ENCODE results near the gene SOWAHA.

Gene SOWAHA

DNA sequence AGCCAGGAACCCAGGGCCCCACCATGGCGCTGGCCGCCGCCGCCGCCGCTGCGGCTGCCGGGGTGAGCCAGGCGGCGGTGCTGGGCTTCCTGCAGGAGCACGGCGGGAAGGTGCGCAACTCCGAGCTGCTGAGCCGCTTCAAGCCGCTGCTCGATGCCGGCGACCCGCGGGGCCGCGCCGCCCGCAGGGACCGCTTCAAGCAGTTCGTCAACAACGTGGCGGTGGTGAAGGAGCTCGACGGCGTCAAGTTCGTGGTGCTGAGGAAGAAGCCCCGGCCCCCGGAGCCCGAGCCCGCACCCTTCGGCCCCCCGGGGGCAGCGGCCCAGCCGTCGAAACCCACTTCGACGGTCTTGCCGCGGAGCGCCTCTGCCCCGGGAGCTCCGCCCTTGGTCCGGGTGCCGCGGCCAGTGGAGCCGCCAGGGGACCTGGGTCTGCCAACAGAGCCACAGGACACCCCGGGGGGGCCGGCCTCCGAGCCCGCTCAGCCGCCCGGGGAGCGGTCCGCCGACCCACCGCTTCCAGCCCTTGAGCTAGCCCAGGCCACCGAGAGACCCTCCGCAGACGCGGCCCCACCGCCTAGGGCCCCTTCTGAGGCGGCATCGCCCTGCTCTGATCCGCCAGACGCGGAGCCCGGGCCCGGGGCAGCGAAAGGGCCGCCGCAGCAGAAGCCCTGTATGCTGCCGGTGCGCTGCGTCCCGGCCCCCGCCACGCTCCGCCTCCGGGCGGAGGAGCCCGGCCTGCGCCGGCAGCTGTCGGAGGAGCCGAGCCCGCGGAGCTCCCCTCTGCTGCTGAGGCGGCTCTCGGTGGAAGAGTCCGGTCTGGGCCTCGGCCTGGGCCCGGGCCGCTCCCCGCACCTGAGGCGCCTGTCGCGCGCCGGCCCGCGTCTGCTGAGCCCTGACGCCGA is 749 bp downstream of the SOWAHA start:
- Histone ChIP-seq H3K4me1 (ENCODE audit: control insufficient read depth, insufficient read depth, low read length) (no peaks in the 10 kb centered on the region), H3K27me3 (ENCODE audit: control insufficient read depth, insufficient read depth, low read length) (peaks cover 74% of the 10 kb centered on the region), H3K36me3 (ENCODE audit: control insufficient read depth, insufficient read depth, low read length) (no peaks in the 10 kb centered on the region), H3K4me3 (ENCODE audit: low read depth, low read length) (peak overlapping the region; percentile 39), H3K9ac (ENCODE audit: low read depth, low read length) (no peak overlapping the region), H3K9me3 (ENCODE audit: control insufficient read depth, insufficient read depth, low read length) (peaks cover 7% of the 10 kb centered on the region)

GRCh38 chr5:132814503-132815294 is 1.6 kb downstream of the SOWAHA start:
- Histone ChIP-seq H3K4me3 (ENCODE audit: low read depth, low read length) (peak overlapping the region; percentile 39), H3K9me3 (ENCODE audit: control insufficient read depth, insufficient read depth, low read length) (peaks cover 7% of the 10 kb centered on the region), H3K27me3 (ENCODE audit: control insufficient read depth, insufficient read depth, low read length) (peaks cover 69% of the 10 kb centered on the region), H3K36me3 (ENCODE audit: control insufficient read depth, insufficient read depth, low read length) (no peaks in the 10 kb centered on the region), H3K9ac (ENCODE audit: low read depth, low read length) (no peak overlapping the region), H3K4me1 (ENCODE audit: control insufficient read depth, insufficient read depth, low read length) (no peaks in the 10 kb centered on the region)

DNA sequence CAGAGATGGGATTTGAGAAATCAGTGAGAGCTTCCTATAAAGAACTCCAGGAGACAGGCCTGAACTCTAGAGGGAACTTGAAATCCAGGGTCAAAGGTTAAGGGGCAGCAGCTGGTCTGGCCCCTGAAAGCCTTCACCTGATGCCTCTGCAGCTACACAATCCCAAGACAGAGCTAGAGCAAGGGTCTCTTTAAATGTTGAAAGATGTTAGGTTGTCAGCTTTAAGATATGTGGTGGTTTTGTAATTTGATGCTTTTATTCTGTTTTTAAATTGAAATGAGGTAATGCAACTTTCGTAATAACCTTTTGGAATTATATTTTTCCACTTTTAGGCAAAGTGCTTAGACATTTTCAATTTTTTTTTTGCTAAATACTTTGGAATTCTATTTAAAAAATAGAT is 2.4 kb downstream of the SOWAHA start:
- Histone ChIP-seq H3K4me3 (ENCODE audit: low read depth, low read length) (no peak overlapping the region), H3K36me3 (ENCODE audit: control insufficient read depth, insufficient read depth, low read length) (no peaks in the 10 kb centered on the region), H3K9ac (ENCODE audit: low read depth, low read length) (no peak overlapping the region), H3K4me1 (ENCODE audit: control insufficient read depth, insufficient read depth, low read length) (no peaks in the 10 kb centered on the region), H3K27me3 (ENCODE audit: control insufficient read depth, insufficient read depth, low read length) (peaks cover 67% of the 10 kb centered on the region), H3K9me3 (ENCODE audit: control insufficient read depth, insufficient read depth, low read length) (peaks cover 7% of the 10 kb centered on the region)

- no peak overlapping the region for H3K9ac ChIP-seq (ENCODE audit: low read depth, low read length)
- no peak overlapping the region for H3K4me3 ChIP-seq (ENCODE audit: low read depth, low read length)
- no peaks in the 10 kb centered on the region for H3K4me1 ChIP-seq (ENCODE audit: control insufficient read depth, insufficient read depth, low read length)
- H3K9me3 ChIP-seq (ENCODE audit: control insufficient read depth, insufficient read depth, low read length): peaks cover 7% of the 10 kb centered on the region
- H3K36me3 ChIP-seq (ENCODE audit: control insufficient read depth, insufficient read depth, low read length): no peaks in the 10 kb centered on the region
- H3K27me3 ChIP-seq (ENCODE audit: control insufficient read depth, insufficient read depth, low read length): peaks cover 68% of the 10 kb centered on the region
Measured at GRCh38 chr5:132816083-132816482, 3.0 kb downstream of the SOWAHA start.

DNA sequence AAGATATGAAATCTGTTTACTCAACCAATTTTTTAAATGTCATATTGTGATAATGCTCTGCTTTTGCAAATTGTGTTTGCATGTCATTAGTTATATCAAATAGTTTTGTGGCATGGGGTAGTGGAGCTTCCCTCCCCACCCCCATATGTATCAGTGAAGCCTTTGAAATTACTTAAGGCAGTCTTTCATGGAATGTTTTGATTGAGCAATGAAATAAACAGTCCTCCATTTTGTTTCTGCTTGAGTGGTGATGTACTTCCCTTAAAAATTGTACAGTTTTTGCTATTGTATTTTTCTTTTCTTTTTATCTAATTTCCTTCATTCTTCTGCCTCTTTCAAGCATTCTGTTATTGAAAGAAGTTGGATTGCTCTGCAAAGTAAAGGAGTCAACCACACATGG is 3.5 kb downstream of the SOWAHA start:
- H3K36me3 ChIP-seq (ENCODE audit: control insufficient read depth, insufficient read depth, low read length): no peaks in the 10 kb centered on the region

GRCh38 chr5:132817011-132817410 is 3.9 kb downstream of the SOWAHA start:
- H3K36me3 ChIP-seq (ENCODE audit: control insufficient read depth, insufficient read depth, low read length): no peaks in the 10 kb centered on the region
- H3K4me1 ChIP-seq (ENCODE audit: control insufficient read depth, insufficient read depth, low read length): no peaks in the 10 kb centered on the region
- peaks cover 68% of the 10 kb centered on the region for H3K27me3 ChIP-seq (ENCODE audit: control insufficient read depth, insufficient read depth, low read length)
- H3K4me3 ChIP-seq (ENCODE audit: low read depth, low read length): no peak overlapping the region
- H3K9me3 ChIP-seq (ENCODE audit: control insufficient read depth, insufficient read depth, low read length): peaks cover 7% of the 10 kb centered on the region
- H3K9ac ChIP-seq (ENCODE audit: low read depth, low read length): no peak overlapping the region

More for the DNA sequence above, 3.5 kb downstream of the SOWAHA start:
- Histone ChIP-seq H3K9ac (ENCODE audit: low read depth, low read length) (no peak overlapping the region), H3K9me3 (ENCODE audit: control insufficient read depth, insufficient read depth, low read length) (peaks cover 7% of the 10 kb centered on the region), H3K4me1 (ENCODE audit: control insufficient read depth, insufficient read depth, low read length) (no peaks in the 10 kb centered on the region), H3K4me3 (ENCODE audit: low read depth, low read length) (no peak overlapping the region), H3K27me3 (ENCODE audit: control insufficient read depth, insufficient read depth, low read length) (peaks cover 68% of the 10 kb centered on the region)

DNA sequence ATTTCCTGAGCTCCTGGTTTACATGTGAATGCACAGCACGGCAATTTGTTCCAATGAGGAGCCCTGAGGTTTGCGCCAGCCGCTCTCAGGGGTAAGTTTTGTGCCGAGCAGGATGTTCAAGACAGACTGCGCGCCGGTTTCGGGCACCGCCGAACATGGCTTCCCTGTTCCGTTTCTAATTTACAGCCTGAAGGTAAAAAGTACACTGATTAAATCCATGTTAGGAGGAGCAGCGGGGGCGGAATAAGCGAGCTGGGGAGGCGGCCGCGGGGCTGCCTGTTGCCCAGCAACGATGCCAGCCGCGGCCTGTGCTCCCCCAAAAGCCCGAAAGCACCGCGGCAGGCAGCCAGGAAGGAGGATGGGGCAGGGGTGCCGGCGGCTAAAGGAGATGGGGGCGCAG is 6.4 kb downstream of the SOWAHA start:
- no peak overlapping the region for H3K4me3 ChIP-seq (ENCODE audit: low read depth, low read length)
- peaks cover 7% of the 10 kb centered on the region for H3K9me3 ChIP-seq (ENCODE audit: control insufficient read depth, insufficient read depth, low read length)
- H3K4me1 ChIP-seq (ENCODE audit: control insufficient read depth, insufficient read depth, low read length): peaks cover 2% of the 10 kb centered on the region
- no peak overlapping the region for H3K9ac ChIP-seq (ENCODE audit: low read depth, low read length)
- peaks cover 61% of the 10 kb centered on the region for H3K27me3 ChIP-seq (ENCODE audit: control insufficient read depth, insufficient read depth, low read length)
- no peaks in the 10 kb centered on the region for H3K36me3 ChIP-seq (ENCODE audit: control insufficient read depth, insufficient read depth, low read length)

GRCh38 chr5:132820162-132820754 is 7.2 kb downstream of the SOWAHA start:
- H3K36me3 ChIP-seq (ENCODE audit: control insufficient read depth, insufficient read depth, low read length): no peaks in the 10 kb centered on the region
- H3K4me3 ChIP-seq (ENCODE audit: low read depth, low read length): no peak overlapping the region
- H3K4me1 ChIP-seq (ENCODE audit: control insufficient read depth, insufficient read depth, low read length): peaks cover 4% of the 10 kb centered on the region
- H3K9me3 ChIP-seq (ENCODE audit: control insufficient read depth, insufficient read depth, low read length): peaks cover 1% of the 10 kb centered on the region
- H3K9ac ChIP-seq (ENCODE audit: low read depth, low read length): no peak overlapping the region
- peaks cover 61% of the 10 kb centered on the region for H3K27me3 ChIP-seq (ENCODE audit: control insufficient read depth, insufficient read depth, low read length)

DNA sequence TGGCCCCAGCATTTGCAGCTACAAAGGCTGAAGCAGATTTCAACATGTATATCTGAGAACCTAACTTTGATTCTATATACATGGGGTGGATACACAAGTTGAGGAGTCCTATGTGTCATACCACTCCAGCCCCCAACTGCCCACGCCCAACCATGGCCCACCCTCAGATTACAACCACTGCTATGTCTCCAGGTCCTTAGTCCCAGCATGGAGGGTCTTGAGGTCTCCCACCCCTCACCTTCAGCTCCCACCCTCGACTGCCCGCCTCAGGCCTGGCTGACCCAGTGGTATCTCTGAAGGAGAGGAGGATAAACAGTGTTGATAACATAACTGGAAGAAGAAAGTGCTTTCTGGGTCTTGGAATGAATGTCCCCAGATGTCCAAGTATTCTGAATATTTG is 8.2 kb downstream of the SOWAHA start:
- Histone ChIP-seq H3K36me3 (ENCODE audit: control insufficient read depth, insufficient read depth, low read length) (no peaks in the 10 kb centered on the region), H3K4me3 (ENCODE audit: low read depth, low read length) (no peak overlapping the region), H3K9ac (ENCODE audit: low read depth, low read length) (no peak overlapping the region), H3K9me3 (ENCODE audit: control insufficient read depth, insufficient read depth, low read length) (no peaks in the 10 kb centered on the region), H3K27me3 (ENCODE audit: control insufficient read depth, insufficient read depth, low read length) (peaks cover 56% of the 10 kb centered on the region), H3K4me1 (ENCODE audit: control insufficient read depth, insufficient read depth, low read length) (peaks cover 7% of the 10 kb centered on the region)

GRCh38 chr5:132821791-132822190 is 8.7 kb downstream of the SOWAHA start:
- Histone ChIP-seq H3K36me3 (ENCODE audit: control insufficient read depth, insufficient read depth, low read length) (no peaks in the 10 kb centered on the region), H3K9ac (ENCODE audit: low read depth, low read length) (no peak overlapping the region), H3K4me3 (ENCODE audit: low read depth, low read length) (no peak overlapping the region), H3K27me3 (ENCODE audit: control insufficient read depth, insufficient read depth, low read length) (peaks cover 56% of the 10 kb centered on the region), H3K4me1 (ENCODE audit: control insufficient read depth, insufficient read depth, low read length) (peaks cover 7% of the 10 kb centered on the region), H3K9me3 (ENCODE audit: control insufficient read depth, insufficient read depth, low read length) (no peaks in the 10 kb centered on the region)

DNA sequence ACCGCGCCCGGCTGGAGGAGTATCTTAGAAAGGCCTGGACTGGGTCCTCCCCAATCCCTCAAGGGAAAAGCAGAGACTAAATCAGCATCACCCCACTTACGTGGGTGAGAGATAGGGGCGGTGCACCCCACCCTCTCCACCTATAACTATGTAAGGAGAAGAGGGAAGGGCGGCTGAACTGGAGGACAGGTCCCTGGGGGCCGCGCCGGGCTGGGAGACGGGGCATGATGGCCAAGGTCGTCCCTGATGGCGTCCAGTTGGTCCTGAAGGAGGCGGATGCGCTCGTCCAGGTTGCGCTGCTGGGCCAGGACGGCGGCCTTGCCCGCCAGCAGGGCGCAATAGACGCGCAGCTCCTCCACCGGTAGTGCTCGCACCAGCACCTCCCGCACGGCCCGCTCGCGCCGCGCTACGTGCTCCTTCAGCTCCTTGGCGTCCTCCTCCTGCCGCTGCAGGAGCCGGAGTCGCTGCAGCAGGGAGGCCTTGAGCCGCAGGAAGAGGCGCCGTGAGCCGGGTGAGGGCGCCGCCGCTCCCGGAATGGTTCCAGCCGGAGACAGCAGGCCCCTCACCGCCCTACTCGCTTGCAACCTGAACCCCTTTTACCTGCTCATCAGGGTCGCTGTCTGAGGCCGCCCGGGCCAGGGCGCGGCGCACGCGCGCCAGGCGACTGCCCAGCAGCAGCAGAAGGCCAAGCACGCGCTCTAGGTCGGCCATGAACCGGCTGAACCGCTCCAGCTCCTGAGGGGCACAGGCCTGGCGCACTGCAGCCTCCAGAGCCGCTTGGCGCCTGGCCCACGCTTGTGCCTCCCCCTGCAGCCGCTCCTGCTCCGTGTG is 9.8 kb downstream of the SOWAHA start:
- no peaks in the 10 kb centered on the region for H3K9me3 ChIP-seq (ENCODE audit: control insufficient read depth, insufficient read depth, low read length)
- H3K4me3 ChIP-seq (ENCODE audit: low read depth, low read length): peak overlapping the region; percentile 35
- no peaks in the 10 kb centered on the region for H3K36me3 ChIP-seq (ENCODE audit: control insufficient read depth, insufficient read depth, low read length)
- H3K4me1 ChIP-seq (ENCODE audit: control insufficient read depth, insufficient read depth, low read length): peaks cover 7% of the 10 kb centered on the region
- H3K9ac ChIP-seq (ENCODE audit: low read depth, low read length): peak overlapping the region; percentile 54
- peaks cover 56% of the 10 kb centered on the region for H3K27me3 ChIP-seq (ENCODE audit: control insufficient read depth, insufficient read depth, low read length)

All from iPS-15b (cell line).